ENCODE results near the gene IGSF9. TPM values are rescaled to one million over a fixed set of nuclear protein-coding genes. Genes with fewer than 3 reads are reported as not detected.

The IGSF9 gene
- total and polyA plus RNA-seq, 2 of the 13 experiments (the other 11 are each of a cell fraction or from before 2014, with no cell fraction given): 0.03 TPM; not detected in 1

GRCh38 chr1:159977364-159978106 is 32.1 kb upstream of the IGSF9 start:
- intact Hi-C loops (cut with micrococcal nuclease; ENCODE audit: unreplicated experiment) (no loop called here), in situ Hi-C loops (cut with HindIII; ENCODE audit: extremely low pct_ligation_motif_present, low pct_unique_long_range_greater_than_20kb) (no loop called here)
- no peaks in the 10 kb centered on the region for H4K20me1 ChIP-seq (ENCODE audit: insufficient read depth, low read length)
- no peak for TF ChIP-seq ZNF720 (CRISPR knock-in tag; IDR thresholded peaks at IDR 0.05)
- TF ChIP-seq, protein P1, sequence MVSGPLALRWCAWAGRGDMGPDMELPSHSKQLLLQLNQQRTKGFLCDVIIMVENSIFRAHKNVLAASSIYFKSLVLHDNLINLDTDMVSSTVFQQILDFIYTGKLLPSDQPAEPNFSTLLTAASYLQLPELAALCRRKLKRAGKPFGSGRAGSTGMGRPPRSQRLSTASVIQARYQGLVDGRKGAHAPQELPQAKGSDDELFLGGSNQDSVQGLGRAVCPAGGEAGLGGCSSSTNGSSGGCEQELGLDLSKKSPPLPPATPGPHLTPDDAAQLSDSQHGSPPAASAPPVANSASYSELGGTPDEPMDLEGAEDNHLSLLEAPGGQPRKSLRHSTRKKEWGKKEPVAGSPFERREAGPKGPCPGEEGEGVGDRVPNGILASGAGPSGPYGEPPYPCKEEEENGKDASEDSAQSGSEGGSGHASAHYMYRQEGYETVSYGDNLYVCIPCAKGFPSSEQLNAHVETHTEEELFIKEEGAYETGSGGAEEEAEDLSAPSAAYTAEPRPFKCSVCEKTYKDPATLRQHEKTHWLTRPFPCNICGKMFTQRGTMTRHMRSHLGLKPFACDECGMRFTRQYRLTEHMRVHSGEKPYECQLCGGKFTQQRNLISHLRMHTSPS (CRISPR knock-in tag; IDR thresholded peaks at IDR 0.05; ENCODE audit: low read depth): no peak
- TF ChIP-seq, protein P2, sequence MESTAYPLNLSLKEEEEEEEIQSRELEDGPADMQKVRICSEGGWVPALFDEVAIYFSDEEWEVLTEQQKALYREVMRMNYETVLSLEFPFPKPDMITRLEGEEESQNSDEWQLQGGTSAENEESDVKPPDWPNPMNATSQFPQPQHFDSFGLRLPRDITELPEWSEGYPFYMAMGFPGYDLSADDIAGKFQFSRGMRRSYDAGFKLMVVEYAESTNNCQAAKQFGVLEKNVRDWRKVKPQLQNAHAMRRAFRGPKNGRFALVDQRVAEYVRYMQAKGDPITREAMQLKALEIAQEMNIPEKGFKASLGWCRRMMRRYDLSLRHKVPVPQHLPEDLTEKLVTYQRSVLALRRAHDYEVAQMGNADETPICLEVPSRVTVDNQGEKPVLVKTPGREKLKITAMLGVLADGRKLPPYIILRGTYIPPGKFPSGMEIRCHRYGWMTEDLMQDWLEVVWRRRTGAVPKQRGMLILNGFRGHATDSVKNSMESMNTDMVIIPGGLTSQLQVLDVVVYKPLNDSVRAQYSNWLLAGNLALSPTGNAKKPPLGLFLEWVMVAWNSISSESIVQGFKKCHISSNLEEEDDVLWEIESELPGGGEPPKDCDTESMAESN (CRISPR knock-in tag; conservative IDR thresholded peaks at IDR 0.05): no peak
- no peak for TF ChIP-seq HNRNPUL1 (IDR thresholded peaks at IDR 0.05; ENCODE audit: low read depth, low read length)
- H3K27me3 ChIP-seq (ENCODE audit: control insufficient read depth in 1 of 2, insufficient read depth in 2 of 2, low read length in 2 of 2): peaks cover 2 to 10% of the 10 kb centered on the region in 2 experiments; a peak in 1 of 5 replicates
- DNase-seq (ENCODE audit: low spot score) (no peak), ATAC-seq (no peak), FAIRE-seq (no peak)
- H3K79me2 ChIP-seq (ENCODE audit: insufficient read depth, low read length): no peaks in the 10 kb centered on the region
- no TSS peak for BruUV-seq (replicated peaks)
- peaks cover under 1% of the 10 kb centered on the region; the same call in 1 of the 2 replicates for H3K4me1 ChIP-seq (ENCODE audit: insufficient read depth, low read length)
- H3K27ac ChIP-seq (ENCODE audit: extremely low read length, insufficient read depth, low read length): no peak overlapping the region
- H3K36me3 ChIP-seq (replicated peaks in 1 of 2; ENCODE audit: control insufficient read depth in 1 of 2, insufficient read depth in 2 of 2, low read length in 2 of 2): no peaks in the 10 kb centered on the region
- H3K9ac ChIP-seq (ENCODE audit: insufficient read depth, low read depth, low read length): no peak overlapping the region
- no peak overlapping the region for H3K4me2 ChIP-seq (ENCODE audit: low read depth, low read length)
- H3K9me3 ChIP-seq (ENCODE audit: low read length): no peaks in the 10 kb centered on the region
- CTCF ChIA-PET (ENCODE audit: low intra/inter-chr PET ratio, low total read pairs): no interaction called here
- H2AFZ ChIP-seq (ENCODE audit: low read length): no peak overlapping the region
- POLR2A ChIA-PET: no interaction called here
- H3K4me3 ChIP-seq (replicated peaks in 1 of 3; ENCODE audit: insufficient read depth in 1 of 3, low read depth in 2 of 3, low read length in 3 of 3): no peak overlapping the region
- WGBS (ENCODE audit: low lambda C conversion rate): 35% methylated on average over 6 of the region's 6 CpGs
